Astrocyte (in vitro differentiated cells and primary cell): ENCODE results near the gene CYP4F12. TPM values are rescaled to one million over a fixed set of nuclear protein-coding genes. Genes with fewer than 3 reads are reported as not detected.

ENCODE experiments used
- DNase-seq: peaks from one replicate; pipeline ENCODE4 v3.0.0-alpha.2; 2010; ENCODE audit warnings: low read depth
- FAIRE-seq: peaks from 2 replicates; lab custom pipeline; 2011; peaks lifted over from hg19 to GRCh38; lab: Jason Lieb, UNC
- H2AFZ ChIP-seq: 2 replicates; pipeline ENCODE4 v1.6.0; 2012; ENCODE audit warnings: low read depth, low read length, inconsistent platforms
- H3K27ac ChIP-seq: 2 replicates; pipeline ENCODE4 v1.5.1; 2011; ENCODE audit warnings: low read depth, low read length, inconsistent platforms
- H3K27me3 ChIP-seq: 2 replicates; pipeline ENCODE4 v1.6.0; 2011; ENCODE audit warnings: low read length, inconsistent platforms; ENCODE audit not compliant: insufficient read depth
- H3K36me3 ChIP-seq: 2 replicates; pipeline ENCODE4 v1.5.1; 2011; ENCODE audit warnings: low read length, inconsistent platforms; ENCODE audit not compliant: insufficient read depth
- H3K4me1 ChIP-seq: 2 replicates; pipeline ENCODE4 v1.5.1; 2011; ENCODE audit warnings: low read length, inconsistent platforms; ENCODE audit not compliant: insufficient read depth
- H3K4me2 ChIP-seq: 2 replicates; pipeline ENCODE4 v1.6.0; 2012; ENCODE audit warnings: low read length, inconsistent platforms
- H3K4me3 ChIP-seq: 2 replicates; pipeline ENCODE4 v1.5.1; 2011; ENCODE audit warnings: low read depth, mild to moderate bottlenecking, low read length, inconsistent platforms; ENCODE audit not compliant: insufficient read depth
- H3K79me2 ChIP-seq: 2 replicates; pipeline ENCODE4 v1.6.0; 2012; ENCODE audit warnings: mild to moderate bottlenecking, low read length, inconsistent platforms; ENCODE audit not compliant: insufficient read depth
- H3K9ac ChIP-seq: 2 replicates; pipeline ENCODE4 v1.6.0; 2012; ENCODE audit warnings: mild to moderate bottlenecking, low read length, inconsistent platforms
- H3K9me3 ChIP-seq: 2 replicates; pipeline ENCODE4 v1.5.1; 2012; ENCODE audit warnings: low read depth, mild to moderate bottlenecking, low read length, inconsistent platforms; ENCODE audit not compliant: insufficient read depth
- H4K20me1 ChIP-seq: 2 replicates; pipeline ENCODE4 v1.6.0; 2012; ENCODE audit warnings: low read length, inconsistent platforms; ENCODE audit not compliant: insufficient read depth
- H3K27ac Mint-ChIP-seq: one replicate; pipeline ENCODE4 v1.8.0; 2021; ENCODE audit warnings: mild to moderate bottlenecking, mixed read lengths; ENCODE audit not compliant: unreplicated experiment
- H3K27me3 Mint-ChIP-seq: one replicate; pipeline ENCODE4 v1.8.0; 2021; ENCODE audit warnings: low read depth, mixed read lengths; ENCODE audit not compliant: unreplicated experiment
- H3K36me3 Mint-ChIP-seq: one replicate; pipeline ENCODE4 v1.8.0; 2021; ENCODE audit warnings: low read depth, mixed read lengths; ENCODE audit not compliant: unreplicated experiment
- H3K4me1 Mint-ChIP-seq: one replicate; pipeline ENCODE4 v1.8.0; 2021; ENCODE audit warnings: low read depth, mixed read lengths; ENCODE audit not compliant: unreplicated experiment
- H3K4me3 Mint-ChIP-seq: one replicate; pipeline ENCODE4 v1.8.0; 2021; ENCODE audit warnings: mild to moderate bottlenecking, moderate library complexity, mixed read lengths; ENCODE audit not compliant: unreplicated experiment
- H3K9me3 Mint-ChIP-seq: one replicate; pipeline ENCODE4 v1.8.0; 2021; ENCODE audit warnings: mild to moderate bottlenecking, mixed read lengths; ENCODE audit not compliant: unreplicated experiment
- EZH2 ChIP-seq: IDR thresholded peaks from 2 replicates; pipeline ENCODE4 v1.6.1; 2012; ENCODE audit warnings: mild to moderate bottlenecking, low read length, inconsistent platforms; ENCODE audit not compliant: insufficient read depth
- total RNA-seq: library from RNA; stranded (reverse); gene quantifications from 2 replicates; pipeline ENCODE4 v1.2.1, GENCODE V29; 2021
- TF ChIP-seq, protein P1 (sequence below): IDR thresholded peaks from 2 replicates; pipeline ENCODE4 v1.5.1; 2011; ENCODE audit warnings: low read depth, mild to moderate bottlenecking, inconsistent platforms, low read length, moderate library complexity; ENCODE audit not compliant: insufficient read depth

Gene CYP4F12
- total RNA-seq, 1 donor from 2014 or later, result not detected

DNA sequence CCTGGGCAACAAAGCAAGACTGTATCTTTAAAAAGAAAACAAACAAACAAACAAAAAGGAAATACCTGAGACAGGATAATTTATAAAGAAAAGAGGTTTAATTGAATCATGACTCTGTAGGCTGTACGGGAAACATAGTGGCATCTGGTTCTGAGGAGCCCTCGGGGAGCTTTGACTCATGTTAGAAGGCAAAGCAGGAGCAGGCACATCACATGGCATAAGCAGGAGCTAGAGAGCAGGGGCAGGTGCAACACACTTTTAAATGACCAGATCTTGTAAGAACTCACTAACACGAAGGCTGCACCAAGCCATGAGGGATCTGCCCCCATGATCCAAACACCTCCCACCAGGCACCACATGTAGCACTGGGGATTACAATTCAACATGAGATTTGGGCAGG, 41.8 kb downstream of the CYP4F12 start:
- Mint-ChIP-seq H3K4me3 (no peak overlapping the region), H3K36me3 (no peaks in the 10 kb centered on the region), H3K4me1 (no peaks in the 10 kb centered on the region), H3K27ac (no peak overlapping the region), H3K27me3 (no peaks in the 10 kb centered on the region), H3K9me3 (peaks cover 8% of the 10 kb centered on the region)
- Histone ChIP-seq H2AFZ (no peak overlapping the region), H3K4me2 (no peak overlapping the region), H3K27ac (no peak overlapping the region), H3K4me3 (no peak overlapping the region), H3K36me3 (no peaks in the 10 kb centered on the region), H3K27me3 (no peaks in the 10 kb centered on the region), H4K20me1 (no peaks in the 10 kb centered on the region), H3K9me3 (peaks cover 3% of the 10 kb centered on the region), H3K4me1 (no peaks in the 10 kb centered on the region), H3K79me2 (no peaks in the 10 kb centered on the region), H3K9ac (no peak overlapping the region)
- TF ChIP-seq, protein P1, sequence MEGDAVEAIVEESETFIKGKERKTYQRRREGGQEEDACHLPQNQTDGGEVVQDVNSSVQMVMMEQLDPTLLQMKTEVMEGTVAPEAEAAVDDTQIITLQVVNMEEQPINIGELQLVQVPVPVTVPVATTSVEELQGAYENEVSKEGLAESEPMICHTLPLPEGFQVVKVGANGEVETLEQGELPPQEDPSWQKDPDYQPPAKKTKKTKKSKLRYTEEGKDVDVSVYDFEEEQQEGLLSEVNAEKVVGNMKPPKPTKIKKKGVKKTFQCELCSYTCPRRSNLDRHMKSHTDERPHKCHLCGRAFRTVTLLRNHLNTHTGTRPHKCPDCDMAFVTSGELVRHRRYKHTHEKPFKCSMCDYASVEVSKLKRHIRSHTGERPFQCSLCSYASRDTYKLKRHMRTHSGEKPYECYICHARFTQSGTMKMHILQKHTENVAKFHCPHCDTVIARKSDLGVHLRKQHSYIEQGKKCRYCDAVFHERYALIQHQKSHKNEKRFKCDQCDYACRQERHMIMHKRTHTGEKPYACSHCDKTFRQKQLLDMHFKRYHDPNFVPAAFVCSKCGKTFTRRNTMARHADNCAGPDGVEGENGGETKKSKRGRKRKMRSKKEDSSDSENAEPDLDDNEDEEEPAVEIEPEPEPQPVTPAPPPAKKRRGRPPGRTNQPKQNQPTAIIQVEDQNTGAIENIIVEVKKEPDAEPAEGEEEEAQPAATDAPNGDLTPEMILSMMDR, result no peak
- TF ChIP-seq EZH2, result no peak
- FAIRE-seq (no peak), DNase-seq (no peak)

DNA sequence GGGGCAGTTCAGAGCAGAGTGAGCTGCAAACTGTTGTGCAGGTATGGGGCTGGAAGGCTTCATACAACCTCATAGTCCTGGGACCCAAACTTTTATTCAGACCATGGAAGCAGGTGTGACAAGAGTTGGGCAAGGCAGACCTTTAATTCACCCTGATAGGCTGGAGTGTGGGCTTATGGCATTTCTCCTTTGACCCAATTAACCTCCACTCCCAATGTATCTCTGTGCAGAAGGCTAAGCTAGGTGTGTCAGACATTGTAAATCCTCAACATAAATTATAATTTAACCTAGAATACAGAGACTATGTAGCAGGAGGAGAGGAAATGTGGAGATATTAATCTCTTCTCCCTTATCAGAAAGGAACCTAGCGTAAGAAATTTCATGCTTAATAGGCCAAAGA, 42.8 kb downstream of the CYP4F12 start:
- TF ChIP-seq, protein P1, result no peak
- TF ChIP-seq EZH2, result no peak
- no peak overlapping the region for H3K4me3 Mint-ChIP-seq
- no peaks in the 10 kb centered on the region for H3K4me1 ChIP-seq
- H3K9ac ChIP-seq, result no peak overlapping the region
- H3K27me3 ChIP-seq, result no peaks in the 10 kb centered on the region
- H3K4me1 Mint-ChIP-seq, result no peaks in the 10 kb centered on the region
- DNase-seq (no peak), FAIRE-seq (no peak)
- H3K36me3 ChIP-seq, result no peaks in the 10 kb centered on the region
- no peak overlapping the region for H3K27ac ChIP-seq
- H2AFZ ChIP-seq, result no peak overlapping the region
- H3K27me3 Mint-ChIP-seq, result no peaks in the 10 kb centered on the region
- no peaks in the 10 kb centered on the region for H4K20me1 ChIP-seq
- H3K36me3 Mint-ChIP-seq, result no peaks in the 10 kb centered on the region
- no peak overlapping the region for H3K4me2 ChIP-seq
- no peak overlapping the region for H3K4me3 ChIP-seq
- no peak overlapping the region for H3K27ac Mint-ChIP-seq
- H3K9me3 ChIP-seq, result peaks cover 3% of the 10 kb centered on the region
- H3K9me3 Mint-ChIP-seq, result peaks cover 5% of the 10 kb centered on the region
- no peaks in the 10 kb centered on the region for H3K79me2 ChIP-seq

DNA sequence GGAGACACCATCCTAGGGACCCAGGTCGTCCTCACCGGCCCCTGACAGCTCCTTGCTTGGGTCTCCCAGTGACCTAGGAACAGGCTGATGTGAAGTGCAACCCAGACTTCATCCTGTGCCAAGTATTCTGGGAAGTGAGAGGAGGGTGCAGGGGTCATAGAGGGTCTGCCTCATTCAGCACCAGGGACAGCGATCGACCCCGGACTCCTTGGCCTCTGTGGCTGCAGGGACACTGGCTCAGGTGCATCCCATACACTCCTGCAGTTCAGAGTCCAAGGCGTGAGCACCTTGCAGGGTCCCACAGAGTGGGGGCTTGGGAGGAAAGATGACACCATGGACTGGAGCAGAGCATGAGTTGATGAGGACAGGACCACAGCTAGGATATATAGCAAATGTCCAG, 44.9 kb downstream of the CYP4F12 start:
- H3K36me3 Mint-ChIP-seq, result no peaks in the 10 kb centered on the region
- Histone ChIP-seq H3K27ac (no peak overlapping the region), H3K9ac (no peak overlapping the region), H3K4me1 (no peaks in the 10 kb centered on the region), H3K4me2 (no peak overlapping the region), H3K36me3 (no peaks in the 10 kb centered on the region), H3K27me3 (no peaks in the 10 kb centered on the region), H3K9me3 (peaks cover 3% of the 10 kb centered on the region), H4K20me1 (no peaks in the 10 kb centered on the region), H3K79me2 (no peaks in the 10 kb centered on the region), H2AFZ (no peak overlapping the region), H3K4me3 (no peak overlapping the region)
- no peak for TF ChIP-seq EZH2
- TF ChIP-seq, protein P1, result no peak
- H3K9me3 Mint-ChIP-seq, result peaks cover 5% of the 10 kb centered on the region
- no peak for FAIRE-seq
- no peak overlapping the region for H3K4me3 Mint-ChIP-seq
- no peaks in the 10 kb centered on the region for H3K4me1 Mint-ChIP-seq
- H3K27ac Mint-ChIP-seq, result no peak overlapping the region
- no peaks in the 10 kb centered on the region for H3K27me3 Mint-ChIP-seq
- DNase-seq, result no peak
